ENCODE data around the gene COLEC11. TPM values are rescaled to one million over a fixed set of nuclear protein-coding genes. Genes with fewer than 3 reads are reported as not detected.

COLEC11 gene
- polyA plus RNA-seq, 1 donor (not counting 4 experiments of a cell fraction or from before 2014, with no cell fraction given) = not detected

DNA sequence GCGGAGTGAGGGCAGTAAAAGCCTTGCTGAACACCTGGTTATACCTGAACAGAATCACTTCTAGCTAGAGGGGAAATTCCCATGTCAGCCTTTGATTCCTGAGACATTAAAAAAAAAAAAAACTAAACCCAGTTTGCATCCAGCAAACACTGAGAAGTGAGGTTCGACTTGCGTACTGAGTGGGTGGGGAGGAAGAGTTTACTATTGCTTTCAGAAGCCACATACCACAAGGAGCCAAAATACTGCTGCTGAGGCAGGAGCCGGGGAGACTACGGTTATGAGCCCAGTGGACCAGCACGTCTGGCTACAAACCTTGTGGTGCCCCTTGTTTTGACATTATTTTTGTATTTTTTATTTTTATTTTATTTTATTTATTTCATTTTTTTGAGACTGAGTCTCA is 2.7 kb downstream of the COLEC11 start:
- H3K4me1 ChIP-seq (ENCODE audit: control insufficient read depth, extremely low read depth, insufficient read depth, low read length) = no peaks in the 10 kb centered on the region
- no peaks in the 10 kb centered on the region for H3K79me2 ChIP-seq (ENCODE audit: control insufficient read depth, insufficient read depth, low read length)
- dilution Hi-C loops (cut with MboI; ENCODE audit: extremely low pct_ligation_motif_present, low sequenced_read_pairs) = no loop called here
- no peaks in the 10 kb centered on the region for H3K9me1 ChIP-seq (ENCODE audit: control insufficient read depth, extremely low read depth, insufficient read depth, low read length)
- no peak overlapping the region for H3K9ac ChIP-seq (ENCODE audit: control insufficient read depth, extremely low read depth, insufficient read depth, low read length)
- H3K4me2 ChIP-seq (ENCODE audit: control insufficient read depth, extremely low read depth, insufficient read depth, low read depth, low read length) = no peak overlapping the region
- no peaks in the 10 kb centered on the region for H3K27me3 ChIP-seq (ENCODE audit: control insufficient read depth, extremely low read depth, insufficient read depth, low read length)
- FAIRE-seq (no peak), DNase-seq (ENCODE audit: low read depth, low spot score) (no peak)
- H4K20me1 ChIP-seq (ENCODE audit: control insufficient read depth, extremely low read depth, insufficient read depth, low read length) = no peaks in the 10 kb centered on the region
- no peak overlapping the region for H3K27ac ChIP-seq (ENCODE audit: control insufficient read depth, insufficient read depth, low read length)
- no peak for TF ChIP-seq EZH2 (IDR thresholded peaks at IDR 0.05; ENCODE audit: low read length)
- TF ChIP-seq, protein P1, sequence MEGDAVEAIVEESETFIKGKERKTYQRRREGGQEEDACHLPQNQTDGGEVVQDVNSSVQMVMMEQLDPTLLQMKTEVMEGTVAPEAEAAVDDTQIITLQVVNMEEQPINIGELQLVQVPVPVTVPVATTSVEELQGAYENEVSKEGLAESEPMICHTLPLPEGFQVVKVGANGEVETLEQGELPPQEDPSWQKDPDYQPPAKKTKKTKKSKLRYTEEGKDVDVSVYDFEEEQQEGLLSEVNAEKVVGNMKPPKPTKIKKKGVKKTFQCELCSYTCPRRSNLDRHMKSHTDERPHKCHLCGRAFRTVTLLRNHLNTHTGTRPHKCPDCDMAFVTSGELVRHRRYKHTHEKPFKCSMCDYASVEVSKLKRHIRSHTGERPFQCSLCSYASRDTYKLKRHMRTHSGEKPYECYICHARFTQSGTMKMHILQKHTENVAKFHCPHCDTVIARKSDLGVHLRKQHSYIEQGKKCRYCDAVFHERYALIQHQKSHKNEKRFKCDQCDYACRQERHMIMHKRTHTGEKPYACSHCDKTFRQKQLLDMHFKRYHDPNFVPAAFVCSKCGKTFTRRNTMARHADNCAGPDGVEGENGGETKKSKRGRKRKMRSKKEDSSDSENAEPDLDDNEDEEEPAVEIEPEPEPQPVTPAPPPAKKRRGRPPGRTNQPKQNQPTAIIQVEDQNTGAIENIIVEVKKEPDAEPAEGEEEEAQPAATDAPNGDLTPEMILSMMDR (optimal IDR thresholded peaks at IDR 0.05 in 1 of 3, IDR thresholded peaks at IDR 0.05 in 1 of 3, conservative IDR thresholded peaks at IDR 0.05 in 1 of 3; ENCODE audit: extremely low read depth in 1 of 3, insufficient read depth in 2 of 3, low read length in 3 of 3) = no peak
- no peak overlapping the region for H3K4me3 ChIP-seq (ENCODE audit: control insufficient read depth in 2 of 3, extremely low read depth in 1 of 3, insufficient read depth in 2 of 3, low read depth in 1 of 3, low read length in 3 of 3)
- no peaks in the 10 kb centered on the region for H3K9me3 ChIP-seq (ENCODE audit: control insufficient read depth, low read depth, low read length)
- H3K36me3 ChIP-seq (ENCODE audit: control insufficient read depth in 2 of 2, extremely low read depth in 1 of 2, insufficient read depth in 2 of 2, low read length in 2 of 2) = no peaks in the 10 kb centered on the region
- H2AFZ ChIP-seq (ENCODE audit: control insufficient read depth, low read length) = no peak overlapping the region

DNA sequence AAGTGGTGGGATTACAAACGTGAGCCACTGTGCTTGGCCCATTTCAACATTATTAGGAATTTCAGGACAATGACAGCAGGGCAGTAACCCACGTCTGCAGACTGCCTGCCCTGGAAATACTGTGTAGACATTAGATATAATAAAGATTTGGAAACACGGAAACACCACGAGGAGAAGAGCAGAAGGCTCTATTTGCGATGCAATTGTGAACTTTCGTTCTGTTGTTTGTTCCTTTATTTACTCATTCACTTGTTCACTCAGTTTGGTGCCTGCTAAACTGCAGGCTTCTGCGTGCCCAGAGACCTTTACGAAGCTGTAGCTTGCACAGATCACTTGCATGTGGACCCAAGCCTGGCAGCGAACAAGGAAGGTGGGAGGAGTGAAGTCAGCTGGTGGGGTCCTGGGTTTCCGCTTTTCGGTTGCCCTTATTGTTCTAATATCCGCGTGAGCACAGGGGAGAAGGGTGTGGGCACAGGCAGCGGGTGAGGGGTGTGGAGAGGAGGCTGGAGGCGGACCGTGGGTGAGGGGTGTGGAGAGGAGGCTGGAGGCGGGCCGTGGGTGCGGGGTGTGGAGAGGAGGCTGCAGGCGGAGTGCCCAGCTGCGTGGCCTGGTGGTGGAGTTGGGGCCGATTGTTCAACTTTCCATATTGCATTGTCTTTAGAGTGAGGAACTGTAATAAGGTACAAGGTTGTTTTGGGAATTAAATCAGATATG is 3.4 kb downstream of the COLEC11 start:
- Histone ChIP-seq H3K4me3 (ENCODE audit: control insufficient read depth in 2 of 3, extremely low read depth in 1 of 3, insufficient read depth in 2 of 3, low read depth in 1 of 3, low read length in 3 of 3) (no peak overlapping the region), H3K9me3 (ENCODE audit: control insufficient read depth, low read depth, low read length) (no peaks in the 10 kb centered on the region), H3K36me3 (ENCODE audit: control insufficient read depth in 2 of 2, extremely low read depth in 1 of 2, insufficient read depth in 2 of 2, low read length in 2 of 2) (no peaks in the 10 kb centered on the region), H4K20me1 (ENCODE audit: control insufficient read depth, extremely low read depth, insufficient read depth, low read length) (no peaks in the 10 kb centered on the region), H3K4me2 (ENCODE audit: control insufficient read depth, extremely low read depth, insufficient read depth, low read depth, low read length) (no peak overlapping the region), H3K4me1 (ENCODE audit: control insufficient read depth, extremely low read depth, insufficient read depth, low read length) (no peaks in the 10 kb centered on the region), H2AFZ (ENCODE audit: control insufficient read depth, low read length) (no peak overlapping the region), H3K27me3 (ENCODE audit: control insufficient read depth, extremely low read depth, insufficient read depth, low read length) (no peaks in the 10 kb centered on the region), H3K9me1 (ENCODE audit: control insufficient read depth, extremely low read depth, insufficient read depth, low read length) (no peaks in the 10 kb centered on the region), H3K9ac (ENCODE audit: control insufficient read depth, extremely low read depth, insufficient read depth, low read length) (no peak overlapping the region), H3K27ac (ENCODE audit: control insufficient read depth, insufficient read depth, low read length) (no peak overlapping the region), H3K79me2 (ENCODE audit: control insufficient read depth, insufficient read depth, low read length) (no peaks in the 10 kb centered on the region)
- dilution Hi-C loops (cut with MboI; ENCODE audit: extremely low pct_ligation_motif_present, low sequenced_read_pairs) = no loop called here
- FAIRE-seq (no peak), DNase-seq (ENCODE audit: low read depth, low spot score) (no peak)
- no peak for TF ChIP-seq EZH2 (IDR thresholded peaks at IDR 0.05; ENCODE audit: low read length)
- TF ChIP-seq, protein P1 (optimal IDR thresholded peaks at IDR 0.05 in 1 of 3, IDR thresholded peaks at IDR 0.05 in 1 of 3, conservative IDR thresholded peaks at IDR 0.05 in 1 of 3; ENCODE audit: extremely low read depth in 1 of 3, insufficient read depth in 2 of 3, low read length in 3 of 3) = no peak

Data from keratinocyte (primary cell).